K562 (cell line): ENCODE results near the gene PEDS1. TPM values are rescaled to one million over a fixed set of nuclear protein-coding genes. Genes with fewer than 3 reads are reported as not detected.

Experiments
- BHLHE40 ChIP-seq: IDR thresholded peaks from 2 replicates; pipeline ENCODE4 v1.6.1; 2011; ENCODE audit warnings: low read length, improper control_type of control experiment
- CHD1 ChIP-seq: fragments of 200-600 bp; sonication (generic); IDR thresholded peaks from one replicate; pipeline ENCODE4 v1.6.1; 2012; ENCODE audit warnings: mild to moderate bottlenecking, moderate library complexity, low read length, inconsistent platforms
- E2F8 ChIP-seq: fragments of 450-650 bp; IDR thresholded peaks from 2 replicates; pipeline ENCODE4 v1.7.1; 2018; ENCODE audit warnings: mild to moderate bottlenecking, low read depth; ENCODE audit not compliant: partially characterized antibody
- E4F1 ChIP-seq: fragments of 250-450 bp; sonication (Bioruptor Pico); IDR thresholded peaks from 2 replicates; pipeline ENCODE4 v1.5.0; 2021; ENCODE audit warnings: mild to moderate bottlenecking, borderline replicate concordance
- GTF2E2 ChIP-seq: fragments of 200-800 bp; sonication (Bioruptor generic); IDR thresholded peaks from 2 replicates; pipeline ENCODE4 v1.6.1; 2016; ENCODE audit warnings: missing genetic modification characterization, missing compliant biosample characterization
- HNRNPLL ChIP-seq: fragments of 200-400 bp; formaldehyde crosslinking; IDR thresholded peaks from 2 replicates; pipeline ENCODE4 v1.6.1; 2017; ENCODE audit warnings: low read length, low read depth, mild to moderate bottlenecking; ENCODE audit not compliant: poor library complexity, severe bottlenecking
- MLLT1 ChIP-seq, 2 experiments: fragments of 450-650 bp; IDR thresholded peaks; 2 replicates each; pipeline ENCODE4 v1.6.1; 2016
- MTA2 ChIP-seq: fragments of 450-650 bp; IDR thresholded peaks from 2 replicates; pipeline ENCODE4 v1.6.1; 2016; ENCODE audit warnings: low read depth
- POLR3A ChIP-seq: IDR thresholded peaks from 2 replicates; pipeline ENCODE4 v1.6.1; 2011; ENCODE audit warnings: borderline replicate concordance, mild to moderate bottlenecking, moderate library complexity; ENCODE audit not compliant: insufficient read length, insufficient read depth; ENCODE audit errors: extremely low read depth
- PPARD ChIP-seq: fragments of 250-450 bp; sonication (Bioruptor Pico); IDR thresholded peaks from 2 replicates; pipeline ENCODE4 v1.8.0; 2022; ENCODE audit warnings: inconsistent platforms, mild to moderate bottlenecking, moderate library complexity
- RERE ChIP-seq: sonication (generic); formaldehyde crosslinking; IDR thresholded peaks from 2 replicates; pipeline ENCODE4 v1.8.0; 2023; ENCODE audit warnings: missing genetic modification reagents, mild to moderate bottlenecking, borderline replicate concordance
- ZNF174 ChIP-seq: fragments of 250-450 bp; sonication (Bioruptor Pico); IDR thresholded peaks from 2 replicates; pipeline ENCODE4 v1.4.0; 2020; ENCODE audit warnings: mild to moderate bottlenecking
- ZNF23 ChIP-seq: fragments of 250-450 bp; sonication (Bioruptor Pico); IDR thresholded peaks from 2 replicates; pipeline ENCODE4 v1.4.0; 2020; ENCODE audit warnings: mild to moderate bottlenecking
- ZNF41 ChIP-seq: fragments of 250-450 bp; sonication (Bioruptor Pico); conservative IDR thresholded peaks from 2 replicates; pipeline ENCODE4 v1.4.0; 2020; ENCODE audit warnings: mild to moderate bottlenecking
- ZNF644 ChIP-seq: fragments of 200-800 bp; sonication (Bioruptor generic); IDR thresholded peaks from 2 replicates; pipeline ENCODE4 v1.6.1; 2016; ENCODE audit warnings: low read depth, missing genetic modification characterization, missing compliant biosample characterization
- polyA plus RNA-seq, 8 experiments: library from polyadenylated mRNA; depleted of rRNA in 4 of 8; stranded (reverse) in 5 of 8; unstranded in 3 of 8; fragments of >200 nt; fragmentation: Nextera tagmentation in 2 of 8; fragmentation: Illumina TruSeq in 1 of 8; extraction: Ambion mirVana in 2 of 8; extraction: Trizol in 1 of 8; gene quantifications; 2 replicates each; pipeline versions ENCODE4 v1.2.1 to v1.2.3, GENCODE V29; 2011 to 2014; ENCODE audit warnings: inconsistent platforms in 1 of 8, missing spikeins in 1 of 8
- total RNA-seq, 7 experiments: library from RNA; depleted of rRNA in 6 of 7; stranded (reverse); fragments of >200 nt in 6 of 7; fragmentation: Illumina TruSeq in 2 of 7; extraction: Trizol in 2 of 7; gene quantifications; 2 replicates each; pipeline versions ENCODE4 v1.2.1 to v1.2.3, GENCODE V29; 2011 to 2021; ENCODE audit warnings: low replicate concordance in 1 of 7

The PEDS1 gene
- total and polyA plus RNA-seq, 9 of the 15 experiments (the other 6 are each of a cell fraction or from before 2014, with no cell fraction given), result 2.9 to 38.5 (median 24.2) TPM

- TF ChIP-seq E4F1 (CRISPR knock-in tag), result no peak
- no peak for TF ChIP-seq PPARD
- no peak for TF ChIP-seq E2F8
- TF ChIP-seq MTA2, result peak; percentile 59; the same call in 1 of the 2 replicates
- no peak for TF ChIP-seq GTF2E2 (tag)
- peak in 1 of 2 experiments; percentile 53; a peak in 1 of 4 replicates for TF ChIP-seq MLLT1 (IDR thresholded peaks at IDR 0.05)
- no peak for TF ChIP-seq RERE (CRISPR knock-in tag)
- no peak for TF ChIP-seq ZNF644
- no peak for TF ChIP-seq CHD1
- TF ChIP-seq BHLHE40, result 0 out of 2 replicates have a peak, but pooled peaks have one; percentile 9
- no peak for TF ChIP-seq ZNF23 (CRISPR knock-in tag)
- TF ChIP-seq HNRNPLL, result no peak
- no peak for TF ChIP-seq ZNF41
- no peak for TF ChIP-seq POLR3A
- TF ChIP-seq ZNF174 (CRISPR knock-in tag), result no peak
Observed at GRCh38 chr20:50197463-50198179, 44.1 kb upstream of the PEDS1 start (continued).
